ENCODE data around the gene ARVCF.

- TF ChIP-seq, protein P1, sequence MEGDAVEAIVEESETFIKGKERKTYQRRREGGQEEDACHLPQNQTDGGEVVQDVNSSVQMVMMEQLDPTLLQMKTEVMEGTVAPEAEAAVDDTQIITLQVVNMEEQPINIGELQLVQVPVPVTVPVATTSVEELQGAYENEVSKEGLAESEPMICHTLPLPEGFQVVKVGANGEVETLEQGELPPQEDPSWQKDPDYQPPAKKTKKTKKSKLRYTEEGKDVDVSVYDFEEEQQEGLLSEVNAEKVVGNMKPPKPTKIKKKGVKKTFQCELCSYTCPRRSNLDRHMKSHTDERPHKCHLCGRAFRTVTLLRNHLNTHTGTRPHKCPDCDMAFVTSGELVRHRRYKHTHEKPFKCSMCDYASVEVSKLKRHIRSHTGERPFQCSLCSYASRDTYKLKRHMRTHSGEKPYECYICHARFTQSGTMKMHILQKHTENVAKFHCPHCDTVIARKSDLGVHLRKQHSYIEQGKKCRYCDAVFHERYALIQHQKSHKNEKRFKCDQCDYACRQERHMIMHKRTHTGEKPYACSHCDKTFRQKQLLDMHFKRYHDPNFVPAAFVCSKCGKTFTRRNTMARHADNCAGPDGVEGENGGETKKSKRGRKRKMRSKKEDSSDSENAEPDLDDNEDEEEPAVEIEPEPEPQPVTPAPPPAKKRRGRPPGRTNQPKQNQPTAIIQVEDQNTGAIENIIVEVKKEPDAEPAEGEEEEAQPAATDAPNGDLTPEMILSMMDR (IDR thresholded peaks at IDR 0.05), result no peak
- no peak for TF ChIP-seq POLR2A (IDR thresholded peaks at IDR 0.05)
These were observed 34.4 kb downstream of the ARVCF start for GRCh38 chr22:19981961-19982920.
